Small intestine (tissue), 7 donors: ENCODE measurements around the gene RGS6. TPM values are rescaled to one million over a fixed set of nuclear protein-coding genes. Genes with fewer than 3 reads are reported as not detected.
A peak's percentile ranks its signal among the peaks of the same experiment; 100 is the strongest.

Experiments used
- DNase-seq, 2 donors: peaks; one replicate each; pipeline versions ENCODE4 v3.0.0 to v3.0.0-alpha.2; 2013
- FAIRE-seq: peaks from 2 replicates; lab custom pipeline; 2012; peaks lifted over from hg19 to GRCh38; lab: Jason Lieb, UNC
- H3K27ac ChIP-seq, 3 donors: one replicate each; pipeline ENCODE4 v1.5.1; 2013; ENCODE audit warnings: low read length in 2 of 3, mild to moderate bottlenecking in 2 of 3, control low read depth in 1 of 3, inconsistent platforms in 1 of 3, low read depth in 1 of 3, moderate library complexity in 1 of 3
- H3K27me3 ChIP-seq, 3 donors: one replicate each; pipeline ENCODE4 v1.6.1; 2013; ENCODE audit warnings: low read length in 3 of 3, inconsistent platforms in 1 of 3; ENCODE audit not compliant: control insufficient read depth in 3 of 3, insufficient read depth in 3 of 3
- H3K36me3 ChIP-seq, 3 donors: one replicate each; pipeline ENCODE4 v1.6.1; 2013; ENCODE audit warnings: low read length in 3 of 3, inconsistent platforms in 1 of 3, low read depth in 1 of 3, mild to moderate bottlenecking in 1 of 3, moderate library complexity in 1 of 3; ENCODE audit not compliant: control insufficient read depth in 3 of 3, insufficient read depth in 2 of 3
- H3K4me1 ChIP-seq, 3 donors: one replicate each; pipeline ENCODE4 v1.6.1; 2013; ENCODE audit warnings: low read length in 2 of 3, inconsistent platforms in 1 of 3, low read depth in 1 of 3, mild to moderate bottlenecking in 1 of 3, moderate library complexity in 1 of 3; ENCODE audit not compliant: control insufficient read depth in 3 of 3, insufficient read depth in 2 of 3
- H3K4me3 ChIP-seq, 3 donors: one replicate each; pipeline ENCODE4 v1.5.1; 2013; ENCODE audit warnings: low read length in 3 of 3, control low read depth in 1 of 3, inconsistent platforms in 1 of 3, low read depth in 1 of 3, mild to moderate bottlenecking in 1 of 3, moderate library complexity in 1 of 3
- H3K9me3 ChIP-seq, 2 donors: one replicate each; pipeline ENCODE4 v1.6.1; 2013; ENCODE audit warnings: low read depth in 1 of 2, low read length in 1 of 2; ENCODE audit not compliant: control insufficient read depth in 2 of 2, insufficient read depth in 1 of 2
- WGBS, 3 donors: extraction: QIAGEN DNeasy Blood & Tissue Kit; methylation state at CpG; one replicate each; pipeline ENCODE4 v1.1.7; 2013; 5-methylcytosine and 5-hydroxymethylcytosine counted together
- polyA plus RNA-seq, 4 donors: library from polyadenylated mRNA; stranded (reverse) in 3 of 4; unstranded in 1 of 4; fragments of 200-250 nt in 3 of 4; fragments of 120-200 nt in 1 of 4; gene quantifications; one replicate each; pipeline versions ENCODE4 v1.2.1 to v1.2.3, GENCODE V29; 2013
- donor health status: healthy with polysubstance abuse.
- donor health status: control.
- donor health status: control.
- donor health status: Bipolar disorder and iron deficiency.
- donor health status: healthy.

The RGS6 gene
- polyA plus RNA-seq, 4 donors, result 0.54 to 2.1 (median 0.58) TPM; not detected in 1

- H3K27ac ChIP-seq, result no peak overlapping the region
- H3K4me1 ChIP-seq, result no peaks in the 10 kb centered on the region
- H3K4me3 ChIP-seq, result no peak overlapping the region
- DNase-seq (no peak), FAIRE-seq (no peak)
- H3K9me3 ChIP-seq, result no peaks in the 10 kb centered on the region
- H3K36me3 ChIP-seq, result no peaks in the 10 kb centered on the region
- 69 to 78% (median 75%) methylated on average over 5 of the region's 5 CpGs for WGBS, 3 donors
- H3K27me3 ChIP-seq, result no peaks in the 10 kb centered on the region
These were observed 332.5 kb downstream of the RGS6 start for GRCh38 chr14:72264716-72265115.

DNA sequence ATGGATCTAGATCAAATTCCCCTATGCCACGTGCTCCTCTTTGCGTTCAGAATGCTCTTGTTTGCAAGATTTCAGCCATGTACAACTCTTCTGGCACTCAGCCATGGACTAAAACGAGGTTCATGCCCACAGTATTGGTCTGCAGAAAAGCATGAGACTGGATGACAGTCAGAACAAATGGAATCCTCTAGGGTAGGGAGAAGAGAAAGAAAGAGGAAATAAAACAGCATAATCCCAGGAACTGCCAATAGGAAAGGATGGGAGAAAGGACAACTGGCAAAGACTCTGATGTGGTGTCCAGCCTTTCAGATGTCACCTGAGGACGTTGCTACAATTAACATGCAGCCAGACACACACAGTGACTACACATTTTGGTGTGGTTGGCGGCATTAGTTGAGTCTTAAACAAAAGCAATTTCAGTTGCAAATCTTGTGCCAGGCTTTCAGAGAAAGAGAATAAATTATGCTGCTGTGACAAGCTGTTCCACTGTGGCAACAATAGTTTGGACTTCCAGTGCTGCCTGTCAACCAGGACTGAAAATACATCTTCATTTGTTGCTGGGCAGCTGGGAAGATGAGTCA lies 338.0 kb downstream of the RGS6 start:
- Histone ChIP-seq H3K4me3 (no peak overlapping the region), H3K4me1 (no peaks in the 10 kb centered on the region), H3K9me3 (peaks cover 0 to 5% of the 10 kb centered on the region in 2 donors), H3K27ac (no peak overlapping the region), H3K36me3 (no peaks in the 10 kb centered on the region), H3K27me3 (no peaks in the 10 kb centered on the region)
- DNase-seq (no peak), FAIRE-seq (no peak)
- WGBS, 3 donors, result 34 to 48% (median 42%) methylated on average over 5 of the region's 5 CpGs

DNA sequence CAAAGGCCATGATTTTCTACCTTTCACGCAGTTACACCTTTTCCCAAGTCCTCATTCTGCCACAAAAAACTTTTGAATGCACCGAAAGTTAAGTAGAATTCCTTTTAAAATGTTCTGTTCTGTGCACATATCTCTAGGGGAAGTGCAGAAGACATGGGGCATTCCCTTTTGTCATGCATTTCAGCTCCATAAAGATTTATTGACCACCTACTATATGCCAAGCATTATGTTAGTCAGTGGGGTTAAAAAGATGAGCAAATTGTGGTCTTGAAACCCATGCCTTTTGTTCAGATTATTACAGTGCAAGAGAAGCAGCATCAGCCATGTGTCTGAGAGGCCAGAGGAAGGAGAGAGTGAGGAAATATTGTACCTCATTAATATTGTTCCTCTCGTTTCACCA lies 338.5 kb downstream of the RGS6 start:
- Histone ChIP-seq H3K36me3 (no peaks in the 10 kb centered on the region), H3K4me1 (no peaks in the 10 kb centered on the region), H3K27ac (no peak overlapping the region), H3K9me3 (peaks cover 0 to 5% of the 10 kb centered on the region in 2 donors), H3K27me3 (no peaks in the 10 kb centered on the region), H3K4me3 (no peak overlapping the region)
- FAIRE-seq, result no peak
- DNase-seq, result no peak
- WGBS, 3 donors, result 75 to 85% (median 79%) methylated on average over 3 of the region's 3 CpGs

DNA sequence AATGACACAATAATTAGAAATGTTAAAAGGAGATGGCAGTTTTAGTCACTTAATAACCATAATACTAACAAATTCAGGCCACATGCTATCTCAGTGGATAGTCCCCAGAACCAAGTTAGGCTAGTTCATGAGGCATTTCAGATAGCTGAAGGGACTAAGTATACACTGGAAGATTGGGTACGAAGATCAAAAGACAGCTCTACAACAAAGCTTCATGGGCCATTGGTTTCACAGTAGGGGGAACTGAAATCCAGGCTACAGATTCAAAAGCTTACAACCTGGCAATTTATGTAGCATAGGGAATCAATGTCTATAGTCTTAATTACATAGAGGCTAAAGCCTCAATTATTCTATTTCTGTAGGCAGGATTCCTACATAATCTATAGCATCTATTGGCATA lies 343.0 kb downstream of the RGS6 start:
- WGBS, 3 donors, result 50 to 64% (median 60%) methylated on average over 1 of the region's 1 CpG
- Histone ChIP-seq H3K36me3 (no peaks in the 10 kb centered on the region), H3K27me3 (no peaks in the 10 kb centered on the region), H3K9me3 (peaks cover 0 to 5% of the 10 kb centered on the region in 2 donors), H3K4me3 (no peak overlapping the region), H3K4me1 (no peaks in the 10 kb centered on the region), H3K27ac (no peak overlapping the region)
- FAIRE-seq (no peak), DNase-seq (no peak)

GRCh38 chr14:72278316-72278715 lies 346.1 kb downstream of the RGS6 start:
- Histone ChIP-seq H3K4me1 (no peaks in the 10 kb centered on the region), H3K36me3 (no peaks in the 10 kb centered on the region), H3K27me3 (no peaks in the 10 kb centered on the region), H3K4me3 (no peak overlapping the region), H3K9me3 (peaks cover 0 to 2% of the 10 kb centered on the region in 2 donors), H3K27ac (no peak overlapping the region)
- 93 to 95% (median 94%) methylated on average over 3 of the region's 3 CpGs for WGBS, 3 donors
- no peak for DNase-seq
- FAIRE-seq, result no peak

- whole genome bisulfite sequencing, 3 donors, result 74 to 89% (median 87%) methylated on average over 4 of the region's 4 CpGs
- H3K4me3 ChIP-seq, result no peak overlapping the region
- H3K27ac ChIP-seq, result no peak overlapping the region
- H3K4me1 ChIP-seq, result no peaks in the 10 kb centered on the region
- FAIRE-seq (no peak), DNase-seq (no peak)
- H3K9me3 ChIP-seq, result peaks cover 0 to 15% of the 10 kb centered on the region in 2 donors
- H3K27me3 ChIP-seq, result peaks cover 0 to 2% (median 0%) of the 10 kb centered on the region in 3 donors
- H3K36me3 ChIP-seq, result no peaks in the 10 kb centered on the region
These were observed 351.9 kb downstream of the RGS6 start for GRCh38 chr14:72284176-72284575.

DNA sequence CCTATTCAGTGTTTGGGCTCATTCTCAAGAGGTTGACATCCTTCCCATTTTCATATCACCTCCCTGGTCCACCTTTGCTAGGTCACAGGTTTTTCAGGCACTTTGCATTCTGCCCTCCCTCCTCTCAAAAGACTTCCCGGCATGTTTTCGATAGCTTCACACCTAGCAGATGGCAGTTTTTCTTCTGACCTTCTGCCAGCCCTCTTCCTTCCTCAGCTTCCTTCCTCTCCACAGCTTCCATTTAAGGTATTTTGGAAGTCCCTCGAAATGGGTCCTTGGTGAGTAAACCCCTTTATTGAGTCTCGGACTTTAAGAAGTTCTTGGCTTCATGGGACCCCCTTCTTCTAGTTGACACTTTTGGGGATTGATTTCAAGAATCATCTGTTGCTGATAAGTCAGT lies 358.0 kb downstream of the RGS6 start:
- no peak overlapping the region for H3K4me3 ChIP-seq
- no peaks in the 10 kb centered on the region for H3K9me3 ChIP-seq
- H3K27me3 ChIP-seq, result no peaks in the 10 kb centered on the region
- DNase-seq (no peak), FAIRE-seq (no peak)
- WGBS, 3 donors, result 68 to 76% (median 72%) methylated on average over 4 of the region's 4 CpGs
- no peaks in the 10 kb centered on the region for H3K36me3 ChIP-seq
- no peaks in the 10 kb centered on the region for H3K4me1 ChIP-seq
- no peak overlapping the region for H3K27ac ChIP-seq

GRCh38 chr14:72291908-72292688 lies 359.9 kb downstream of the RGS6 start:
- H3K9me3 ChIP-seq, result no peaks in the 10 kb centered on the region
- peak; percentile 4 to 40 for DNase-seq
- WGBS, 3 donors, result 62 to 67% (median 65%) methylated on average over 16 of the region's 16 CpGs
- no peaks in the 10 kb centered on the region for H3K27me3 ChIP-seq
- no peak for FAIRE-seq
- H3K4me3 ChIP-seq, result no peak overlapping the region
- no peak overlapping the region for H3K27ac ChIP-seq
- H3K36me3 ChIP-seq, result no peaks in the 10 kb centered on the region
- no peaks in the 10 kb centered on the region for H3K4me1 ChIP-seq
